HG03439 (cell line): ENCODE measurements around the gene TANK.

Source experiments
- ATAC-seq: cut with Tn5 transposase; IDR thresholded peaks from one replicate; pipeline ENCODE4 v1.9.1; 2021; ENCODE audit warnings: mild to moderate bottlenecking, moderate library complexity; ENCODE audit not compliant: unreplicated experiment

The TANK gene

GRCh38 chr2:161223139-161223732, 63.0 kb downstream of the TANK start:
- peak; percentile 71 for ATAC-seq

- ATAC-seq = no peak
Measured at GRCh38 chr2:161228511-161229240, 68.4 kb downstream of the TANK start.

GRCh38 chr2:161230959-161231358, 70.7 kb downstream of the TANK start:
- no peak for ATAC-seq

GRCh38 chr2:161232571-161232970, 72.3 kb downstream of the TANK start:
- ATAC-seq = no peak

GRCh38 chr2:161233858-161234431, 73.7 kb downstream of the TANK start:
- peak; percentile 48 for ATAC-seq

GRCh38 chr2:161234627-161235026, 74.4 kb downstream of the TANK start:
- ATAC-seq = no peak

- ATAC-seq = peak; percentile 40
Measured at GRCh38 chr2:161237392-161238264, 77.4 kb downstream of the TANK start.

GRCh38 chr2:161238265-161238559, 78.0 kb downstream of the TANK start:
- no peak for ATAC-seq

GRCh38 chr2:161238560-161239325, 78.5 kb downstream of the TANK start:
- ATAC-seq = peak; percentile 42

- ATAC-seq = no peak
Measured at GRCh38 chr2:161239326-161240109, 79.3 kb downstream of the TANK start.

- ATAC-seq = no peak
Measured at GRCh38 chr2:161241894-161242293, 81.7 kb downstream of the TANK start.

GRCh38 chr2:161243312-161243711, 83.1 kb downstream of the TANK start:
- peak; percentile 24 for ATAC-seq

GRCh38 chr2:161243905-161244304, 83.7 kb downstream of the TANK start:
- no peak for ATAC-seq

GRCh38 chr2:161244387-161245260, 84.4 kb downstream of the TANK start:
- ATAC-seq = peak; percentile 86

GRCh38 chr2:161245261-161245553, 85.0 kb downstream of the TANK start:
- no peak for ATAC-seq

GRCh38 chr2:161245671-161246070, 85.4 kb downstream of the TANK start:
- ATAC-seq = no peak

GRCh38 chr2:161246281-161246680, 86.1 kb downstream of the TANK start:
- ATAC-seq = no peak

- peak; percentile 59 for ATAC-seq
Measured at GRCh38 chr2:161250864-161251436, 90.7 kb downstream of the TANK start.
